ENCODE data around the gene ADARB2. TPM values are rescaled to one million over a fixed set of nuclear protein-coding genes. Genes with fewer than 3 reads are reported as not detected.
"Not testable (repeated sequence)": the region's sequence is repeated elsewhere in the genome, so short reads cannot be mapped to it uniquely, and the experiment has no call there.

The ADARB2 gene
- total RNA-seq = 1 to 10 TPM; 1.3 to 1.4 TPM

DNA sequence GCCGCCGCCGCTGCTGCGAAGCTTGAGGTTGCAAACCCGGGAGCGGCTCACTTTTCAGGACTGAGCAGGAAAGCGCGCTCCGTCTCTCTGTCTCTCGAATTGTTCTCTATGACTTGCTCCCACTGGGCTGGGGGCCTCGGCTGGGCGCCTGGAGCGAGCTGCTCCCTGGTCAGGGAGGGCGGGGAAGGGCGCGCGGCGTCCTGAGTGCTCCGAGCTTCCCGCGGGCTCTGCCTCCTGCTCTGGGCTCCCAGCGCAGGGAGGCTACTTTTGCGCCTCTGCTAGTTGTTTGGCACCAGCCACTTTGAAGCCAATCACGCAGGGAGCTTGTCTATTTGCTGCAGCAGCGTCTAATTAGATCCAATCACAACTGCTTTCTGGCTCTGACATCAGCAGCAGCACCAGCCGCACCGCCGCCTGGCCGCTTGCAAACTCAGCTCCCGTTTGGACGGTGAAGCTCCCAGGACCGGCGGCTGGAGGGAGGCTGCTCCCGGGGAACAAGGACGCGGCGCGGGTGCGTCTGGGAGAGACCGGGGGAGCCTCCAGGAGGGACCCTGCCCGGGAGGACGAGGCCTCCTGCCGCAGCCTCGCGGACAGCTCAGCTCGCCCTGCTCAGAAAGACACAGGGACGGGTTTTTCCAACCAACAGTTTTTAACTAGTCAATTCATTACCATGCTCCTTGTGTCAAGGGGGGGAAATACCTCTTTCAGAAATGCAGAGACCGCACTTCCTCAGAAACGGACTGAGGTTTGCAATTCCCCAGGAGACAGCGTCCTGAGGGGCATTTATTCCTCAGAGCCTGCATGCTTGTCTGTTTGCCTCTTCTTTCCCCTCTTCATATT is at the start of gene ADARB2:
Gene ADARB2 (minus strand): TSS at position 304 of the 840 bp plus-strand sequence.
- intact Hi-C loops (cut with micrococcal nuclease) = loop anchor here (1.0 to 10.0 kb wide), 3 partner anchors 94 to 623 kb away; no protein-coding TSS in a partner anchor
- Mint-ChIP-seq H3K27me3 (ENCODE audit: low read depth) (peaks cover 75% of the 10 kb centered on the region), H3K27ac (no peak within 1 kb of the TSS), H3K4me3 (peak within 1 kb of the TSS; percentile 60), H3K9me3 (no peaks in the 10 kb centered on the region), H3K4me1 (ENCODE audit: low read depth) (peaks cover 19% of the 10 kb centered on the region), H3K36me3 (ENCODE audit: low read depth) (no peaks in the 10 kb centered on the region)
- peak; percentile 44 for DNase-seq
- CTCF ChIA-PET = interaction anchor here (0.7 kb wide), 1 partner anchor 21 kb away, joined by 3 read pairs; no protein-coding TSS in a partner anchor

DNA sequence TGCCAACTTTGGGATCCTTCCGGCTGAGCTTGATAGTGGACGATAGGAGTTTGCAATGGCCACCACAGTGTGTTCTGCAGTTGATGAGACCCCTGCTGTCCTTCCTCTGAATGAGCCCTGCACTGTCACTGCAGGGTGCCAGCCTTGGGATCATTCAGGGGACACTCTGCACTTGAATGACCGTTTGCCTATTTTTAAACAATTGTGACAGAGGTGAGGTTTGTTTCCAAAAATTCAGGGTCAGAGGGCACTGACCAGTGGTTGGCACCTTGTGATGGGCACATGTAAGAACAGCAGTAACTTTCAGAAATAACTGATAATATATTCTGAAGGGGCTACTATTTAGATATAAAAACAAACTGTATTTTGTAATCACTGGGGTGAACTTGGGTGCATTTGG is 48.5 kb upstream of the ADARB2 start:
- no peak overlapping the region for H3K27ac Mint-ChIP-seq
- intact Hi-C loops (cut with micrococcal nuclease) = no loop called here
- no peak overlapping the region for H3K4me3 Mint-ChIP-seq
- H3K9me3 Mint-ChIP-seq = no peaks in the 10 kb centered on the region
- no peaks in the 10 kb centered on the region for H3K4me1 Mint-ChIP-seq (ENCODE audit: low read depth)
- CTCF ChIA-PET = interaction anchor here (0.6 kb wide), 1 partner anchor 20 kb away, joined by 3 read pairs; no protein-coding TSS in a partner anchor
- DNase-seq = no peak
- no peaks in the 10 kb centered on the region for H3K27me3 Mint-ChIP-seq (ENCODE audit: low read depth)
- no peaks in the 10 kb centered on the region for H3K36me3 Mint-ChIP-seq (ENCODE audit: low read depth)

DNA sequence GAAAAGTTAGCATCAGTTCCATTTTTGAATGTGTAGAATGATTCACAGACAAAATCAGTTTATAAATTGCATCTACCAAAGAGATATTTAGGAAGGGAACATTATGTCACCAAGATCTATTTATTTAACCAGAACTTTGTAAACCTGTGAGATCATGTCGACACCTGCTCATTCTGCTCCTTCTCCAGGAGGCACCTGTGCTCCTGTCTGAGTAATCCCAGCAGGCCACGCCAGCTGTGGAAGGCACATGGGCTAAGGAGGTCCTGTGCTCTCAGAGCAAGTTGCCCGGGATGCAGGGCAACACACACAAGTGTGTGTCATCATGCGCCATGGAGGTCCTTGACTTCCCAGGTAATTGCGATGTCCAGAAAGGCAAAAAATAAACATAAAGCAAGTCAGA is 45.5 kb upstream of the ADARB2 start:
- Mint-ChIP-seq H3K27me3 (ENCODE audit: low read depth) (no peaks in the 10 kb centered on the region), H3K9me3 (no peaks in the 10 kb centered on the region), H3K27ac (no peak overlapping the region), H3K4me3 (no peak overlapping the region), H3K36me3 (ENCODE audit: low read depth) (no peaks in the 10 kb centered on the region), H3K4me1 (ENCODE audit: low read depth) (no peaks in the 10 kb centered on the region)
- intact Hi-C loops (cut with micrococcal nuclease) = no loop called here
- CTCF ChIA-PET = no interaction called here
- no peak for DNase-seq

DNA sequence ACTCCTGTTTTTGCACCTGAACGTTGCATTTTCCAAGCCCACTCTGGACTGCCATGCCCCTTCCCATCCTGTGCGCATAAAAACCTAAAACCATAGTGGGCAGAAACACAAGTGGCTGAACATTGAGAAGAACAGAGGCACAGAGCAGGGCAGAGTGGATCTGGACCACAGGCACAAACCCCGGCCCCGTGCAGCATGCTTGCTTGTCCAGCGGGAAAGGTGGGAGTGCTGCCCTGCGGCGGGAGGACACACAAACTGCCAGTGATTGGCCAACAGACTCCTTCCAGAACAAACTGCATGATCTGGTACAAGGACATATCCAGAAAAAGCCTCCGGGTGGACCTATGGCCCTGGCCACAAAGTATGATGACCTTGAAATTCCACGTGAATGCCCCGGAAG is 42.5 kb upstream of the ADARB2 start:
- Mint-ChIP-seq H3K4me3 (no peak overlapping the region), H3K27me3 (ENCODE audit: low read depth) (no peaks in the 10 kb centered on the region), H3K9me3 (no peaks in the 10 kb centered on the region), H3K36me3 (ENCODE audit: low read depth) (no peaks in the 10 kb centered on the region), H3K27ac (no peak overlapping the region), H3K4me1 (ENCODE audit: low read depth) (no peaks in the 10 kb centered on the region)
- no peak for DNase-seq
- CTCF ChIA-PET = no interaction called here
- intact Hi-C loops (cut with micrococcal nuclease) = no loop called here

DNA sequence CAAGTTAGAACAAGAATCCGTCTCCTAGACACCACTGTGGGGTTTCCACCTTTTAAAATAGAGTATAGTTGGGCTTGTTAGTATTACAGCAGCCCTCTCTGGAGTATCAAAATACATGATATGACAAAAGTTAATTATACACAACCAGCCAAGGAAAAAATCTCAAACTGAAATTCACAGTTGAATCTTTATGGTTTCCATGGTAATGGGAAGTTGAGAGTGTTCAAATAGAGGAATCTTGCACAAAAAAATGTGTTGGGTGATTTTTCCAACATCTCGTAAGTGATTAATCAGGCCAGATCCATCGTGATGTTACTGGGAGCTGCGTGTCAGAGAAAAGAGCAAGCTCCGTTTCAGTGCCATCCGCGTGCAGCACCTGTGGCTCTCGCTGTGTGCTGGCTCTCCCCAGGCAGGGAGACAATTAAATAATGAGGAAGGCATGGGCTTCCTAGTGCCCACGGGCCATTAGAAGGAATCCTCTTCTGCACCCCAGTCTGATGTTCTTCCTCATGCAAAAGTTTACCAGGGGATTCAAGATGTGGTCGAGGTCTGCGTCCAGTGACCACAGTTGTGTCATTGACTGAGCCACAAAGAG is 41.1 kb upstream of the ADARB2 start:
- no peak overlapping the region for H3K27ac Mint-ChIP-seq
- no peak overlapping the region for H3K4me3 Mint-ChIP-seq
- no peaks in the 10 kb centered on the region for H3K36me3 Mint-ChIP-seq (ENCODE audit: low read depth)
- DNase-seq = no peak
- intact Hi-C loops (cut with micrococcal nuclease) = no loop called here
- H3K27me3 Mint-ChIP-seq (ENCODE audit: low read depth) = no peaks in the 10 kb centered on the region
- CTCF ChIA-PET = no interaction called here
- no peaks in the 10 kb centered on the region for H3K9me3 Mint-ChIP-seq
- H3K4me1 Mint-ChIP-seq (ENCODE audit: low read depth) = no peaks in the 10 kb centered on the region

DNA sequence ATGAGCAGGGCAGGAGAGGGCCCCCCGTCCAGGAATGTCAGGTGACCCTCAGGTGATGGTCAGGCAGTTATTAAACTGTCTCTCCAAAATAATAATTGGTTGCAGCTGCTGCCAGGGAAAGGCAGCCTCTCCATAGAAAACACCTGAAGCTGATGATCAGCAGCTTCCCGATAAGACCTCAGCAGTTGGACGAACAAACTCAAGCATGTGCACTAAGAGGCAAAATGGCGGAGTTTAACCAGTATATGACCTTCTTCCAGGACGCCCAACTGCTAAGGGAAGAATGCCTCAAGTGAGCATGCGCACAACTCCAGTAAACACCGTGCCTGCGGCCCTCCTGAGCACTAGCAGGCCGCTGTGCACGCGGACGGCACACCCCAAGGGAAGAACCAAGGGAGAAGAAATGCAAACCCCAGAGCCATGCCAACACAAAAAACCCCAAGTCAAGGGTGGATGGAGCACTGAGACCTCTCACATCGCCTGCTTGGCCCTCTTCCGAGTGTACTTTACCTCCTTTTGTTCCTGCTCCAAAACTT is 38.9 kb upstream of the ADARB2 start:
- H3K4me3 Mint-ChIP-seq = no peak overlapping the region
- DNase-seq = no peak
- no peaks in the 10 kb centered on the region for H3K9me3 Mint-ChIP-seq
- no peak overlapping the region for H3K27ac Mint-ChIP-seq
- H3K27me3 Mint-ChIP-seq (ENCODE audit: low read depth) = no peaks in the 10 kb centered on the region
- no peaks in the 10 kb centered on the region for H3K4me1 Mint-ChIP-seq (ENCODE audit: low read depth)
- no peaks in the 10 kb centered on the region for H3K36me3 Mint-ChIP-seq (ENCODE audit: low read depth)
- CTCF ChIA-PET = interaction anchor here (0.5 kb wide), 1 partner anchor 290 kb away, joined by 4 read pairs; no protein-coding TSS in a partner anchor
- intact Hi-C loops (cut with micrococcal nuclease) = no loop called here

DNA sequence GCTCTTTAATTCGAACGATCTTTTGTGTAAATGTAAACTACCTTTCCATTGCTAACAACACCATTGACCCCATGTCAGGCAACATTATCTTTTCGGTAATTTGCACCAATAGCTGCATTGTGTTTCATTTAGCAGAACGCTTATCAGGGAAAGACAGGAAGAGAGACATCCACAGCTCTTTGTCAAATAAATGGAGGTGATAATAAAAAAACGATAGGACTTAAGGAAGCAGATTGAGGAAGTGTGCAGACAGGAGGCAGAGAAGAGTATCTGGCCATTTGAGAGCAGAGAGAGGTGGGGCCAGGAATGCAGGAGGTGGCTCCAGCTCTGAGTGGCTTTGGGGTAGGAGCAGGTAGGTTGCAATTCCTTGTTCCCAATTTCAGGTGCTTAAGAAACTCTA is 37.5 kb upstream of the ADARB2 start:
- Mint-ChIP-seq H3K4me1 (ENCODE audit: low read depth) (no peaks in the 10 kb centered on the region), H3K9me3 (no peaks in the 10 kb centered on the region), H3K27ac (no peak overlapping the region), H3K4me3 (no peak overlapping the region), H3K27me3 (ENCODE audit: low read depth) (no peaks in the 10 kb centered on the region), H3K36me3 (ENCODE audit: low read depth) (no peaks in the 10 kb centered on the region)
- intact Hi-C loops (cut with micrococcal nuclease) = no loop called here
- DNase-seq = no peak
- CTCF ChIA-PET = no interaction called here

DNA sequence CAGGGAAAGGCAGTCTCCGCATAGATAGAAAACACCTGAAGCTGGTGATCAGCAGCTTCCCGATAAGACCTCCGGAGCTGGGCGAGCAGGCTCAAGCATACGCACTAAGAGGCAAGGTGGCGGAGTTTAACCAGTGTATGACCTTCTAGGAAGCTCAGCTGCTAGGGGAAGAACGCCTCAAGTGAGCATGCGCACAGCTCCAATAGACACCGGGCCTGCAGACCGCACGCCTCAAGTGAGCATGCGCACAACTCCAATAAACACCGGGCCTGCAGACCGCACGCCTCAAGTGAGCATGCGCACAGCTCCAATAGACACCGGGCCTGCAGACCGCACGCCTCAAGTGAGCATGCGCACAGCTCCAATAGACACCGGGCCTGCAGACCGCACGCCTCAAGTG is 35.9 kb upstream of the ADARB2 start:
- H3K27ac Mint-ChIP-seq; H3K36me3 Mint-ChIP-seq (ENCODE audit: low read depth); CTCF ChIA-PET; H3K4me3 Mint-ChIP-seq; intact Hi-C loops (cut with micrococcal nuclease); DNase-seq; H3K4me1 Mint-ChIP-seq (ENCODE audit: low read depth); H3K27me3 Mint-ChIP-seq (ENCODE audit: low read depth); H3K9me3 Mint-ChIP-seq: not testable (repeated sequence)

DNA sequence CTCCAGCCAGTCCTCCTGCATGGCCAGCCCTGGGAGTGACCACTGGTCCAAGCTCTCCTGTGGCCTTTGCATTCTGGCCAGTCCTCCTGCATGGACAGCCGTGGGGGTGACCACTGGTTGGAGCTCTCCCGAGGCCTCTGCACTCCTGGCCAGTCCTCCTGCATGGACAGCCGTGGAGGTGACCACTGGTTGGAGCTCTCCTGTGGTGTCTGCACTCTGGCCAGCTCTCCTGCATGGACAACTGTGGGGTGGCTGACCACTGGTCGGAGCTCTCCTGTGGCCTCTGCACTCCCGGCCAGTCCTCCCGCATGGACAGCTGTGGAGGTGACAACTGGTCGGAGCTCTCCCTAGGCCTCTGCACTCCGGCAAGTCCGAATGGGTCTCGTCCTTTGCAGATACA is 28.7 kb upstream of the ADARB2 start:
- Mint-ChIP-seq H3K27ac (no peak overlapping the region), H3K27me3 (ENCODE audit: low read depth) (no peaks in the 10 kb centered on the region), H3K4me1 (ENCODE audit: low read depth) (no peaks in the 10 kb centered on the region), H3K4me3 (no peak overlapping the region), H3K9me3 (no peaks in the 10 kb centered on the region), H3K36me3 (ENCODE audit: low read depth) (no peaks in the 10 kb centered on the region)
- CTCF ChIA-PET = interaction anchor here (0.7 kb wide), 1 partner anchor 19 kb away, joined by 3 read pairs; no protein-coding TSS in a partner anchor
- DNase-seq = no peak
- intact Hi-C loops (cut with micrococcal nuclease) = no loop called here

DNA sequence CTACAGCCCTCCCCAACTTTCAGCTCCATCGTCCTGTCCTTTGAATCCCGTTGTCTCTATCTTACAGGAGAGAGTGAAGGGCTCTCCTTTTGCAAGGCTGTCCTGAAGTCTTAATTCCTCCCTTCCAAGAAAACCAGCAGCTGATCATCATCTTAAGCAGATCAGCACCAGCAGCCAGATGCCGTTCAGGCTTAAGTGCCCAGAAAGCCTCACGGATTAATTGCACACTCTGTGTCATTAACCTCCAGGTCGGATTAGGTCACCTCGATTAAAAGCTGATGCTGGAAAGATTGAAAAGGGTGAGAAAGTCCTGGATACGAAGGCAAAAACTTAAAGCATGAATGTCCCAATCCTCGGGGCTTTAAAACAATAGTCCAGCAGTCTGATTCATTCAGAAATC is 24.8 kb upstream of the ADARB2 start:
- Mint-ChIP-seq H3K27me3 (ENCODE audit: low read depth) (no peaks in the 10 kb centered on the region), H3K36me3 (ENCODE audit: low read depth) (no peaks in the 10 kb centered on the region), H3K4me1 (ENCODE audit: low read depth) (no peaks in the 10 kb centered on the region), H3K27ac (no peak overlapping the region), H3K9me3 (peaks cover 18% of the 10 kb centered on the region), H3K4me3 (no peak overlapping the region)
- intact Hi-C loops (cut with micrococcal nuclease) = no loop called here
- CTCF ChIA-PET = no interaction called here
- no peak for DNase-seq

DNA sequence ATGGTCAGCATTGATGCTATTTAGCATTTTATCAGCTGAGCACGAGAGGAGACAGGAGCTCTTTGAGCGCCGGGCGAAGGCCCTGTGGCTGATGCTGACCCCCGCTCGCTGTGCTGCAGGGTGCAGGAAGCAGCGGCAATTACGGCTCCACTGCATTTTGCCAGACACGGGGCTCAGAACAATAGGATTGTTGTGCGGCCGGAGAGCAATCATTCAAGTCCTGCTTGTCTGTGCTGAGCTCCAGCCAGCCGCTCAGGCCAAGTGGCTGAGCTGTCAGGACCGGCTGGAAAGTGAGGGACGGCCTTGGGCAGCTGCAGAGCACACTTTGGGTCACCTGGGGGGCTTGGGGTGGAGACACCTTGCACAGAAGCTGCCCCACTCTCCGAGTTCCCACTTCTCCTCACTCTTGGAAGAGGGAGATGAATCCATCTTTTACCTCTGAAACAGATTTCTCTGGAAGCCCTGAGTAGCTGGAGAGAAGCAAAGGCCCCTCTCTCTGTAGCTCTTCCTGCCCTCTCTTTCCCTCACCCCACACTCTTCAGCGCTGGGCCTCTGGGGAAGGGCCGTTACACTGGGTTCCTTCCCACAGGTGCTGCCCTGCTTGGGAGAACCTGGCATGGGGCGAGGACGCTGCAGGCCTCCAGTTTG is 17.3 kb upstream of the ADARB2 start:
- DNase-seq = no peak
- Mint-ChIP-seq H3K36me3 (ENCODE audit: low read depth) (no peaks in the 10 kb centered on the region), H3K4me3 (no peak overlapping the region), H3K27me3 (ENCODE audit: low read depth) (peaks cover 23% of the 10 kb centered on the region), H3K9me3 (peaks cover 23% of the 10 kb centered on the region), H3K4me1 (ENCODE audit: low read depth) (no peaks in the 10 kb centered on the region), H3K27ac (no peak overlapping the region)
- CTCF ChIA-PET = interaction anchor here (1.1 to 1.3 kb wide), 2 partner anchors 15 to 48 kb away, joined by 3 to 4 read pairs; no protein-coding TSS in a partner anchor
- intact Hi-C loops (cut with micrococcal nuclease) = no loop called here

DNA sequence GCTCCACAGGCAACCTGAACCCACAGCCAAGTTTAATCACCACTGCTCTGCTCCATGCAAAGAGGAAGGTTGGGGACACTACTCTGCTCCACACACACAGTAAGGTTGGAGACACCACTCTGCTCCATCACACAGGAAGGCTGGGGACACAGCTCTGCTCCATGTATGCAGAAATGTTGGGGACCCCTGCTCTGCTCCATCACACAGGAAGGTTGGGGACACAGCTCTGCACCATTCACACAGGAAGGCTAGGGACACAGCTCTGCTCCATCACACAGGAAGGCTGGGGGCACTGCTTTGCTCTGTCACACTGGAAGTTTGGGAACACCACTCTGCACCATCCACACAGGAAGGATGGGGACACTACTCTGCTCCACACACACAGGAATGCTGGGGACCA is 14.8 kb upstream of the ADARB2 start:
- H3K36me3 Mint-ChIP-seq (ENCODE audit: low read depth) = no peaks in the 10 kb centered on the region
- DNase-seq = no peak
- H3K9me3 Mint-ChIP-seq = peaks cover 22% of the 10 kb centered on the region
- peaks cover 28% of the 10 kb centered on the region for H3K27me3 Mint-ChIP-seq (ENCODE audit: low read depth)
- no peak overlapping the region for H3K27ac Mint-ChIP-seq
- H3K4me3 Mint-ChIP-seq = no peak overlapping the region
- intact Hi-C loops (cut with micrococcal nuclease) = no loop called here
- CTCF ChIA-PET = no interaction called here
- no peaks in the 10 kb centered on the region for H3K4me1 Mint-ChIP-seq (ENCODE audit: low read depth)

Measured in activated naive CD4-positive, alpha-beta T cell treated with anti-CD3 and anti-CD28 coated beads for 36 hours (primary cell).